Measurements from ENCODE around the gene CNGA3. TPM values are rescaled to one million over a fixed set of nuclear protein-coding genes. Genes with fewer than 3 reads are reported as not detected.

The CNGA3 gene
- total RNA-seq, 3 donors from 2014 or later (not counting 1 experiment from before 2014, with no cell fraction given): not detected

GRCh38 chr2:98378901-98379300, 32.6 kb downstream of the CNGA3 start:
- Histone ChIP-seq H3K27ac (ENCODE audit: low read length) (no peak overlapping the region), H3K27me3 (ENCODE audit: control insufficient read depth, insufficient read depth, low read length) (peaks cover 2% of the 10 kb centered on the region), H3K9me3 (ENCODE audit: control insufficient read depth, insufficient read depth, low read length) (no peaks in the 10 kb centered on the region), H3K36me3 (ENCODE audit: control insufficient read depth, insufficient read depth, low read length) (no peaks in the 10 kb centered on the region), H3K4me1 (ENCODE audit: control insufficient read depth, insufficient read depth, low read length) (no peaks in the 10 kb centered on the region), H3K4me3 (ENCODE audit: low read length) (no peak overlapping the region)
- intact Hi-C loops (cut with micrococcal nuclease): no loop called here
- TF ChIP-seq CTCF (IDR thresholded peaks at IDR 0.05): no peak
- WGBS (ENCODE audit: insufficient coverage): 61% methylated on average over 4 of the region's 4 CpGs
- Mint-ChIP-seq H3K4me3 (no peak overlapping the region), H3K27me3 (ENCODE audit: low read depth in 2 of 2) (peaks cover 11 to 55% of the 10 kb centered on the region in 2 donors), H3K27ac (no peak overlapping the region), H3K9me3 (no peaks in the 10 kb centered on the region), H3K4me1 (no peaks in the 10 kb centered on the region), H3K36me3 (no peaks in the 10 kb centered on the region)
- DNase-seq (no peak), ATAC-seq (no peak)

GRCh38 chr2:98379311-98380202, 33.3 kb downstream of the CNGA3 start:
- Histone ChIP-seq H3K9me3 (ENCODE audit: control insufficient read depth, insufficient read depth, low read length) (no peaks in the 10 kb centered on the region), H3K27me3 (ENCODE audit: control insufficient read depth, insufficient read depth, low read length) (peaks cover 2% of the 10 kb centered on the region), H3K36me3 (ENCODE audit: control insufficient read depth, insufficient read depth, low read length) (no peaks in the 10 kb centered on the region), H3K4me1 (ENCODE audit: control insufficient read depth, insufficient read depth, low read length) (no peaks in the 10 kb centered on the region), H3K4me3 (ENCODE audit: low read length) (no peak overlapping the region), H3K27ac (ENCODE audit: low read length) (no peak overlapping the region)
- no peak for TF ChIP-seq CTCF (IDR thresholded peaks at IDR 0.05)
- Mint-ChIP-seq H3K4me3 (no peak overlapping the region), H3K27ac (no peak overlapping the region), H3K9me3 (no peaks in the 10 kb centered on the region), H3K27me3 (ENCODE audit: low read depth in 2 of 2) (peaks cover 12 to 51% of the 10 kb centered on the region in 2 donors), H3K4me1 (no peaks in the 10 kb centered on the region), H3K36me3 (no peaks in the 10 kb centered on the region)
- DNase-seq (no peak), ATAC-seq (no peak)
- intact Hi-C loops (cut with micrococcal nuclease): no loop called here
- 81% methylated on average over 14 of the region's 14 CpGs for WGBS (ENCODE audit: insufficient coverage)

- intact Hi-C loops (cut with micrococcal nuclease): no loop called here
- H3K27me3 Mint-ChIP-seq (ENCODE audit: low read depth in 2 of 2): peaks cover 18 to 51% of the 10 kb centered on the region in 2 donors
- H3K9me3 Mint-ChIP-seq: no peaks in the 10 kb centered on the region
- no peak overlapping the region for H3K27ac Mint-ChIP-seq
- H3K4me1 Mint-ChIP-seq: no peaks in the 10 kb centered on the region
- H3K36me3 Mint-ChIP-seq: no peaks in the 10 kb centered on the region
- ATAC-seq (no peak), DNase-seq (no peak)
- WGBS (ENCODE audit: insufficient coverage): 81% methylated on average over 7 of the region's 7 CpGs
- no peak overlapping the region for H3K4me3 Mint-ChIP-seq
- TF ChIP-seq CTCF (IDR thresholded peaks at IDR 0.05): no peak
- Histone ChIP-seq H3K9me3 (ENCODE audit: control insufficient read depth, insufficient read depth, low read length) (no peaks in the 10 kb centered on the region), H3K4me1 (ENCODE audit: control insufficient read depth, insufficient read depth, low read length) (no peaks in the 10 kb centered on the region), H3K36me3 (ENCODE audit: control insufficient read depth, insufficient read depth, low read length) (no peaks in the 10 kb centered on the region), H3K4me3 (ENCODE audit: low read length) (no peak overlapping the region), H3K27ac (ENCODE audit: low read length) (no peak overlapping the region), H3K27me3 (ENCODE audit: control insufficient read depth, insufficient read depth, low read length) (peaks cover 2% of the 10 kb centered on the region)
These were observed 33.9 kb downstream of the CNGA3 start for GRCh38 chr2:98380203-98380535.

- DNase-seq: no peak
- H3K4me1 Mint-ChIP-seq: no peaks in the 10 kb centered on the region
- Histone ChIP-seq H3K4me1 (ENCODE audit: control insufficient read depth, insufficient read depth, low read length) (no peaks in the 10 kb centered on the region), H3K9me3 (ENCODE audit: control insufficient read depth, insufficient read depth, low read length) (no peaks in the 10 kb centered on the region), H3K36me3 (ENCODE audit: control insufficient read depth, insufficient read depth, low read length) (no peaks in the 10 kb centered on the region), H3K4me3 (ENCODE audit: low read length) (no peak overlapping the region), H3K27me3 (ENCODE audit: control insufficient read depth, insufficient read depth, low read length) (peaks cover 2% of the 10 kb centered on the region), H3K27ac (ENCODE audit: low read length) (no peak overlapping the region)
- peaks cover 14 to 39% of the 10 kb centered on the region in 2 donors for H3K27me3 Mint-ChIP-seq (ENCODE audit: low read depth in 2 of 2)
- H3K27ac Mint-ChIP-seq: no peak overlapping the region
- no peak for ATAC-seq
- no peak for TF ChIP-seq CTCF (IDR thresholded peaks at IDR 0.05)
- no peaks in the 10 kb centered on the region for H3K36me3 Mint-ChIP-seq
- 83% methylated on average over 8 of the region's 8 CpGs for WGBS (ENCODE audit: insufficient coverage)
- H3K4me3 Mint-ChIP-seq: no peak overlapping the region
- intact Hi-C loops (cut with micrococcal nuclease): no loop called here
- H3K9me3 Mint-ChIP-seq: no peaks in the 10 kb centered on the region
These were observed 35.2 kb downstream of the CNGA3 start for GRCh38 chr2:98381494-98381893.

All from natural killer cell (primary cell).